Heart right ventricle (tissue), 16 donors: ENCODE data around the gene ISL2. TPM values are rescaled to one million over a fixed set of nuclear protein-coding genes. Genes with fewer than 3 reads are reported as not detected.

Source experiments
- ATAC-seq, 8 donors: fragments of 200-7000 bp; cut with Tn5 transposase; one replicate each; pipeline ENCODE4 v1.9.1; 2020; ENCODE audit warnings: mild to moderate bottlenecking in 8 of 8, moderate library complexity in 8 of 8, moderate number of reproducible peaks in 1 of 8
- DNase-seq, 2 donors: peaks; one replicate each; pipeline ENCODE4 v3.0.0-alpha.2; 2020
- H3K27ac ChIP-seq, 10 donors: fragments of 200-600 bp; sonication (generic) in 2 of 10; one replicate each; pipeline versions ENCODE4 v1.5.0 to v1.8.0; 2020 to 2022; ENCODE audit warnings: mild to moderate bottlenecking in 3 of 10
- H3K27me3 ChIP-seq, 7 donors: fragments of 200-600 bp; one replicate each; pipeline ENCODE4 v1.8.0; 2021 to 2022; ENCODE audit warnings: mild to moderate bottlenecking in 2 of 7
- H3K36me3 ChIP-seq, 9 donors: fragments of 200-600 bp; sonication (generic) in 1 of 9; one replicate each; pipeline versions ENCODE4 v1.5.0 to v1.8.0; 2020 to 2022; ENCODE audit warnings: mild to moderate bottlenecking in 2 of 9
- H3K4me1 ChIP-seq, 9 donors: fragments of 200-600 bp; sonication (generic) in 1 of 9; one replicate each; pipeline versions ENCODE4 v1.5.0 to v1.8.0; 2020 to 2022; ENCODE audit warnings: mild to moderate bottlenecking in 4 of 9
- H3K4me3 ChIP-seq, 10 donors: fragments of 200-600 bp; sonication (generic) in 2 of 10; one replicate each; pipeline versions ENCODE4 v1.5.0 to v1.8.0; 2020 to 2022; ENCODE audit warnings: mild to moderate bottlenecking in 7 of 10, moderate library complexity in 2 of 10
- H3K9me3 ChIP-seq, 11 donors: fragments of 200-600 bp in 10 of 11; sonication (generic) in 2 of 11; one replicate each; pipeline versions ENCODE4 v1.5.0 to v1.8.0; 2013 to 2022; ENCODE audit warnings: mild to moderate bottlenecking in 2 of 11, control low read depth in 1 of 11, moderate library complexity in 1 of 11
- WGBS, 2 donors: extraction: QIAGEN DNeasy Blood & Tissue Kit; methylation state at CpG; one replicate each; pipeline ENCODE4 v1.1.7; 2013; ENCODE audit warnings: inconsistent platforms in 1 of 2; 5-methylcytosine and 5-hydroxymethylcytosine counted together
- intact Hi-C, 10 donors: fragments of 100-400 bp; cut with DNase I; formaldehyde crosslinking; loops; one replicate each; pipeline versions ENCODE4 v1.11.1 to v1.14.2; 2022
- polyA plus RNA-seq, 2 donors: library from polyadenylated mRNA; stranded (reverse); fragments of 200-250 nt; gene quantifications; one replicate each; pipeline ENCODE4 v1.2.3, GENCODE V29; 2013
- total RNA-seq, 10 donors: library from RNA; stranded (reverse); fragmentation: NEBNext Ultra II Directional in 3 of 10; extraction: Animal tissue kit (Norgen Biotek cat#: 25700) in 3 of 10; gene quantifications; one replicate each; pipeline versions ENCODE4 v1.2.1 to v1.2.4, GENCODE V29; 2021 to 2023
- TF ChIP-seq, protein P1 (sequence below), 9 donors: fragments of 200-600 bp; sonication (generic) in 2 of 9; IDR thresholded peaks; one replicate each; pipeline versions ENCODE4 v1.5.0 to v1.8.0; 2021 to 2022; ENCODE audit warnings: antibody characterized with exemption in 9 of 9, mild to moderate bottlenecking in 5 of 9, moderate library complexity in 1 of 9
- donor health status: Arrhythmogenic right ventricular cardiomyopathy.
- donor health status: ischemic (EF 13 %, LVEDD 7.1; RV severe dilation, severe dysfunction).
- donor health status: healthy with polysubstance abuse.
- donor health status: DM: no; HTN: yes; CAD: no.
- donor health status: DM: no; HTN: no; CAD: no.
- donor health status: ischemic (EF 25% LVEDD 6.9; RV normal size, moderate dysfunction).
- donor health status: ischemic (EF 25% LVEDD 5.7; RV mildly dilated, moderate dysfunction).
- donor health status: healthy.
- donor health status: DM: yes; HTN: yes; CAD: no.
- donor health status: Ischemic cardiomyopathy.
- donor health status: ischemic (EF 35%, LVEDD 5.7; RV mildly dilated, moderate dysfunction).
- donor health status: nonischemic (EF 11% LVEDD 7.7; RV severe dilation, severe dysfunction).
- donor health status: DM: yes; HTN: yes; CAD: no.
- donor health status: PGD.
- donor health status: ischemic (EF 29% LVEDD 5.4; RV normal size, mild dysfunction).
- donor health status: nonischemic (EF 23%, LVEDD 6.1; RV moderate dilation, normal function).

The ISL2 gene
- total and polyA plus RNA-seq, 12 donors: 0.16 TPM; not detected in 11

DNA sequence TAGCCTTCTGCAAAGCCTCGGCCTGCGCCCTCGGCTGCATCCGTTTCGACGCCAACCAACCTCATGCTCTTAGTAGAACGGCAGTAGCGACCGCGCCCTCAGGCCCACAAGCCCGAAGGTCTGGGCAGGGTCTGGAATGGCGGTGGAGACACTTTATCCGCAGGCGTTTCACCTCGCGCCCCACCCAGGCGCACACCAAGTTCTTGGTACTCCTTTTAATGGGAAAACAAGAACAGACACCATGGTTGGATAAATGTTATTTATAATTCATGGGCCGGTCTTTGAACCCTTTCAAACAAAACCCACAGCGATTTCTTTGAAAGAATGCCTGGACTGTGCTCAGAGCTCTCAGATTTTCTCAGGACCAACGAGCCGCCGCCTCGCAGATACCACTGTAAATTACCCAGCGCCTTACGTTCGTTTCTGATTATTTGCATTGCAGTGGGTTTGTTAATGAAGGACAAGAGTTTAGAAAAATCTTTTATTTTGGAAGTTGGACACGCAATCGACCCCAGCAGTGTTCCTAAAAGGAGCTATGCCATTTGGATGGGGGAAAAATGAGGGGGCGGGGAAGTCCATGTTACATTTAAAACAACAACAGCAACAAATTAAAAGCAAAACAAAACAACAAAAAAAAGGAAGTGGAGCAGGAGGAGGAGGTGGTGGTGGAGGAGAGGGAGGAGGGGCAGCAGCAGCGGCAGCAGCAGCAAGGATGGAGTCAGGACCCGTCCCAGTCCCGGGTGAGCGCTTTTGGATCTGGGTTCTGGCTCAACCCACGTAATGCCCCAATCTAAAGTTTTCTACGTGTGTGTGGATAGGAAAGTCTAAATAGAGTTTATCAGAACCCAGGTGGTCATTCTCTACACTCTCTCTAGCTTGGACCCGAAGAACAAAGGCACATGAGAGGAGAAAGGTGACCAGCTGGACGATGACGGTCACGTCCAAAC is 993 bp upstream of the ISL2 start:
- WGBS, 2 donors: 4 to 9% methylated on average over 39 of the region's 39 CpGs
- Histone ChIP-seq H3K27ac (peak overlapping the region in 1 of 10 donors; percentile 61), H3K4me3 (peak overlapping the region in 4 of 10 donors; percentile 12 to 51 (median 34)), H3K36me3 (no peaks in the 10 kb centered on the region), H3K9me3 (no peaks in the 10 kb centered on the region), H3K27me3 (peaks cover 53 to 88% (median 79%) of the 10 kb centered on the region in 7 donors), H3K4me1 (peaks cover 24 to 57% (median 41%) of the 10 kb centered on the region in 9 donors)
- intact Hi-C loops: loop anchor here in 2 of 10 donors (10.0 kb wide), 1 partner anchor 101 kb away; no protein-coding TSS in a partner anchor
- DNase-seq (no peak), ATAC-seq (no peak)
- TF ChIP-seq, protein P1, sequence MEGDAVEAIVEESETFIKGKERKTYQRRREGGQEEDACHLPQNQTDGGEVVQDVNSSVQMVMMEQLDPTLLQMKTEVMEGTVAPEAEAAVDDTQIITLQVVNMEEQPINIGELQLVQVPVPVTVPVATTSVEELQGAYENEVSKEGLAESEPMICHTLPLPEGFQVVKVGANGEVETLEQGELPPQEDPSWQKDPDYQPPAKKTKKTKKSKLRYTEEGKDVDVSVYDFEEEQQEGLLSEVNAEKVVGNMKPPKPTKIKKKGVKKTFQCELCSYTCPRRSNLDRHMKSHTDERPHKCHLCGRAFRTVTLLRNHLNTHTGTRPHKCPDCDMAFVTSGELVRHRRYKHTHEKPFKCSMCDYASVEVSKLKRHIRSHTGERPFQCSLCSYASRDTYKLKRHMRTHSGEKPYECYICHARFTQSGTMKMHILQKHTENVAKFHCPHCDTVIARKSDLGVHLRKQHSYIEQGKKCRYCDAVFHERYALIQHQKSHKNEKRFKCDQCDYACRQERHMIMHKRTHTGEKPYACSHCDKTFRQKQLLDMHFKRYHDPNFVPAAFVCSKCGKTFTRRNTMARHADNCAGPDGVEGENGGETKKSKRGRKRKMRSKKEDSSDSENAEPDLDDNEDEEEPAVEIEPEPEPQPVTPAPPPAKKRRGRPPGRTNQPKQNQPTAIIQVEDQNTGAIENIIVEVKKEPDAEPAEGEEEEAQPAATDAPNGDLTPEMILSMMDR (IDR thresholded peaks at IDR 0.05): no peak

DNA sequence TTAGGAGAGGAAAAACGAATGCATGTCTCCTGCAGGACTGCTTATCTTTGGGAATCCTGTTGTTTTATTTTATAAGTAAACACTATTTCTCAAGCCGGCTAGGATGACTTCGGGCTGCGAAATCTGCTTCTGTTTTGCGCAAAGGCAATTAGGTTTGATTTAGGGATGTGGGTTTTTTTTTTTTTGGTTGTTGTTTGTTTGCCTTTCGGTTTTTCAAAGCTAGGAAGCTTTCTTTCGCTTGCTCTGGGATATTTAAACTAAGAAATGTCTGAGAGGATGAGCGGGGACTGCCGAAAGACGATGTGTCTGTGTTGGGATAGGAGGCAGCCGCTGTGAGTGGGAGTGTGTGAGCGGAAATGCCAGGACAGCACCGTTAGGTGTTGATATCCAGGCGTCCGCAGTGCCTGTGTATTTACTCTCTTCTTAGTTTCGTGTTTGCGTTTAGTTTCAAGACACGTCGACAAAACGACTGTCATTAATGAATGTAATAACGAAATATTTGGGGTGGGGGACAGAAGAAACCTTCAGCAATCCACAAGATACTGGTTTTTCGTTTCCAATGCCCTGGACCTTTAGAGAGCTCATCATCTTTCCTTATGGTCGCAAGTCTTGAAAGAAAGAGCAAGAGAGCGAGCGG is 604 bp downstream of the ISL2 start:
- H3K4me3 ChIP-seq: peak overlapping the region in 4 of 10 donors; percentile 15 to 51 (median 28)
- no peaks in the 10 kb centered on the region for H3K9me3 ChIP-seq

GRCh38 chr15:76337696-76338485 is 1.3 kb downstream of the ISL2 start:
- peaks cover 37 to 80% (median 64%) of the 10 kb centered on the region in 9 donors for H3K4me1 ChIP-seq
- ATAC-seq (peak in 1 of 8 donors; percentile 3), DNase-seq (no peak)
- H3K4me3 ChIP-seq: peak overlapping the region in 5 of 10 donors; percentile 13 to 51 (median 21)
- H3K27ac ChIP-seq: no peak overlapping the region
- no peaks in the 10 kb centered on the region for H3K36me3 ChIP-seq
- TF ChIP-seq, protein P1 (IDR thresholded peaks at IDR 0.05): no peak
- 3 to 5% methylated on average over 80 to 89 of the region's 89 CpGs for WGBS, 2 donors
- H3K27me3 ChIP-seq: peaks cover 76 to 100% (median 100%) of the 10 kb centered on the region in 7 donors
- H3K9me3 ChIP-seq: no peaks in the 10 kb centered on the region
- intact Hi-C loops: loop anchor here in 2 of 10 donors (10.0 kb wide), 1 partner anchor 103 kb away; no protein-coding TSS in a partner anchor

More for the DNA sequence above, 604 bp downstream of the ISL2 start:
- Histone ChIP-seq H3K36me3 (no peaks in the 10 kb centered on the region), H3K27ac (no peak overlapping the region), H3K4me1 (peaks cover 35 to 73% (median 57%) of the 10 kb centered on the region in 9 donors), H3K27me3 (peaks cover 69 to 100% (median 95%) of the 10 kb centered on the region in 7 donors)
- TF ChIP-seq, protein P1 (IDR thresholded peaks at IDR 0.05): no peak
- ATAC-seq: no peak
- 4 to 8% methylated on average over 25 of the region's 25 CpGs for WGBS, 2 donors
- no peak for DNase-seq
- intact Hi-C loops: loop anchor here in 2 of 10 donors (10.0 kb wide), 1 partner anchor 102 kb away; no protein-coding TSS in a partner anchor
